ENCODE measurements around the gene PRKCB.

- TF ChIP-seq EZH2phosphoT487 (IDR thresholded peaks at IDR 0.05; ENCODE audit: borderline replicate concordance, low read depth, low read length) (no peak), CTCF (conservative IDR thresholded peaks at IDR 0.05; ENCODE audit: low read length) (no peak)
Measured at GRCh38 chr16:24023621-24024020, 187.8 kb downstream of the PRKCB start.

All from OCI-LY7 (cell line).